DND-41 (cell line): ENCODE data around the gene CHCT1.
"Not testable (repeated sequence)": the region's sequence is repeated elsewhere in the genome, so short reads cannot be mapped to it uniquely, and the experiment has no call there.

Experiments used
- ATAC-seq: fragments of 200-7000 bp; cut with Tn5 transposase; 3 replicates; pipeline ENCODE4 v1.9.1; 2021; ENCODE audit warnings: low read depth; ENCODE audit not compliant: insufficient read depth
- DNase-seq: peaks from one replicate; pipeline ENCODE4 v3.0.0-alpha.2; 2020
- H2AFZ ChIP-seq: 2 replicates; pipeline ENCODE4 v1.6.0; 2012; ENCODE audit warnings: low read depth, low read length
- H3K27ac ChIP-seq: 2 replicates; pipeline ENCODE4 v1.5.1; 2012; ENCODE audit warnings: low read length, inconsistent platforms
- H3K27me3 ChIP-seq: fragments of 200-600 bp; sonication (generic); 2 replicates; pipeline ENCODE4 v1.6.0; 2012; ENCODE audit warnings: low read length, mild to moderate bottlenecking, inconsistent platforms; ENCODE audit not compliant: insufficient read depth, poor library complexity
- H3K36me3 ChIP-seq: 2 replicates; pipeline ENCODE4 v1.5.1; 2012; ENCODE audit warnings: low read length, inconsistent platforms; ENCODE audit not compliant: insufficient read depth
- H3K4me1 ChIP-seq: 2 replicates; pipeline ENCODE4 v1.5.1; 2012; ENCODE audit warnings: mild to moderate bottlenecking, low read length; ENCODE audit not compliant: insufficient read depth
- H3K4me2 ChIP-seq: 2 replicates; pipeline ENCODE4 v1.6.0; 2012; ENCODE audit warnings: mild to moderate bottlenecking, moderate library complexity, low read length, inconsistent platforms; ENCODE audit not compliant: insufficient read depth
- H3K4me3 ChIP-seq, 2 experiments: fragments of 200-600 bp in 1 of 2; shearing (Covaris generic) in 1 of 2; 2 replicates each; pipeline ENCODE4 v1.5.1; 2012 to 2016; ENCODE audit warnings: inconsistent platforms in 2 of 2, low read length in 2 of 2, mild to moderate bottlenecking in 2 of 2, low read depth in 1 of 2, moderate library complexity in 1 of 2
- H3K79me2 ChIP-seq: 2 replicates; pipeline ENCODE4 v1.6.0; 2012; ENCODE audit warnings: low read length, inconsistent platforms; ENCODE audit not compliant: insufficient read depth
- H3K9ac ChIP-seq: 2 replicates; pipeline ENCODE4 v1.6.0; 2012; ENCODE audit warnings: low read depth, mild to moderate bottlenecking, inconsistent platforms, low read length, moderate library complexity
- H3K9me3 ChIP-seq: 2 replicates; pipeline ENCODE4 v1.5.1; 2012; ENCODE audit warnings: low read length, moderate library complexity, mild to moderate bottlenecking, inconsistent platforms; ENCODE audit not compliant: insufficient read depth, severe bottlenecking
- H4K20me1 ChIP-seq: 2 replicates; pipeline ENCODE4 v1.6.0; 2012; ENCODE audit warnings: low read length; ENCODE audit not compliant: insufficient read depth
- CTCF ChIP-seq: IDR thresholded peaks from 2 replicates; pipeline ENCODE4 v1.5.1; 2012; ENCODE audit warnings: borderline replicate concordance, low read length, moderate library complexity, mild to moderate bottlenecking; ENCODE audit not compliant: poor library complexity, severe bottlenecking; ENCODE audit errors: extremely low read depth
- EZH2 ChIP-seq: IDR thresholded peaks from 3 replicates; pipeline ENCODE4 v1.6.1; 2012; ENCODE audit warnings: borderline replicate concordance, low read depth, mild to moderate bottlenecking, moderate library complexity, low read length, inconsistent platforms; ENCODE audit not compliant: severe bottlenecking

Gene CHCT1

GRCh38 chr17:60410001-60410400 lies 12.3 kb upstream of the CHCT1 start:
- no peak for ATAC-seq
- Histone ChIP-seq H3K79me2 (no peaks in the 10 kb centered on the region), H3K36me3 (no peaks in the 10 kb centered on the region), H2AFZ (no peak overlapping the region), H3K4me3 (no peak overlapping the region), H3K4me2 (no peak overlapping the region), H3K27me3 (no peaks in the 10 kb centered on the region), H3K9ac (no peak overlapping the region), H3K27ac (no peak overlapping the region), H4K20me1 (no peaks in the 10 kb centered on the region), H3K9me3 (peaks cover 4% of the 10 kb centered on the region), H3K4me1 (no peaks in the 10 kb centered on the region)
- TF ChIP-seq EZH2 (no peak), CTCF (no peak)
- DNase-seq, result no peak

GRCh38 chr17:60412701-60413100 lies 9.6 kb upstream of the CHCT1 start:
- H3K9ac ChIP-seq, result no peak overlapping the region
- no peaks in the 10 kb centered on the region for H3K4me1 ChIP-seq
- no peak overlapping the region for H3K4me2 ChIP-seq
- no peak overlapping the region for H3K27ac ChIP-seq
- no peak overlapping the region for H3K4me3 ChIP-seq
- no peaks in the 10 kb centered on the region for H3K36me3 ChIP-seq
- TF ChIP-seq EZH2 (no peak), CTCF (no peak)
- no peaks in the 10 kb centered on the region for H3K79me2 ChIP-seq
- peaks cover 4% of the 10 kb centered on the region for H3K9me3 ChIP-seq
- H2AFZ ChIP-seq, result no peak overlapping the region
- ATAC-seq, result no peak
- no peaks in the 10 kb centered on the region for H3K27me3 ChIP-seq
- no peaks in the 10 kb centered on the region for H4K20me1 ChIP-seq
- DNase-seq, result no peak

GRCh38 chr17:60415146-60415545 lies 7.1 kb upstream of the CHCT1 start:
- no peak overlapping the region for H3K4me2 ChIP-seq
- H3K9me3 ChIP-seq, result peaks cover 1% of the 10 kb centered on the region
- ATAC-seq (no peak), DNase-seq (no peak)
- no peak overlapping the region for H3K4me3 ChIP-seq
- no peak overlapping the region for H2AFZ ChIP-seq
- H3K9ac ChIP-seq, result no peak overlapping the region
- no peak for TF ChIP-seq CTCF
- no peak for TF ChIP-seq EZH2
- no peaks in the 10 kb centered on the region for H3K79me2 ChIP-seq
- no peak overlapping the region for H3K27ac ChIP-seq
- no peaks in the 10 kb centered on the region for H4K20me1 ChIP-seq
- no peaks in the 10 kb centered on the region for H3K27me3 ChIP-seq
- H3K4me1 ChIP-seq, result no peaks in the 10 kb centered on the region
- H3K36me3 ChIP-seq, result no peaks in the 10 kb centered on the region

GRCh38 chr17:60416368-60416925 lies 5.8 kb upstream of the CHCT1 start:
- no peak overlapping the region for H2AFZ ChIP-seq
- H3K36me3 ChIP-seq, result no peaks in the 10 kb centered on the region
- no peaks in the 10 kb centered on the region for H3K27me3 ChIP-seq
- TF ChIP-seq CTCF, result no peak
- TF ChIP-seq EZH2, result no peak
- H3K9me3 ChIP-seq, result no peaks in the 10 kb centered on the region
- no peaks in the 10 kb centered on the region for H3K79me2 ChIP-seq
- no peaks in the 10 kb centered on the region for H3K4me1 ChIP-seq
- ATAC-seq, result no peak
- no peak overlapping the region for H3K4me2 ChIP-seq
- no peak for DNase-seq
- no peak overlapping the region for H3K4me3 ChIP-seq
- H3K9ac ChIP-seq, result no peak overlapping the region
- H3K27ac ChIP-seq, result no peak overlapping the region
- H4K20me1 ChIP-seq, result no peaks in the 10 kb centered on the region

GRCh38 chr17:60419003-60419402 lies 3.3 kb upstream of the CHCT1 start:
- not testable (repeated sequence) for H3K27ac ChIP-seq, ATAC-seq, DNase-seq, H3K36me3 ChIP-seq, H3K79me2 ChIP-seq, H3K4me2 ChIP-seq, H3K9ac ChIP-seq, H3K27me3 ChIP-seq, H4K20me1 ChIP-seq, H2AFZ ChIP-seq, H3K9me3 ChIP-seq, H3K4me1 ChIP-seq, H3K4me3 ChIP-seq
